DMS153 treated with DMSO at 0.1 percent for 48 hours (cell line): Measurements from ENCODE around the gene TBX4.

ENCODE experiments used
- DNase-seq: peaks from one replicate; lab custom pipeline; 2025; ENCODE audit not compliant: unreplicated experiment; lab: John Stamatoyannopoulos, UW

The TBX4 gene

GRCh38 chr17:61453566-61454380, 1.6 kb downstream of the TBX4 start:
- DNase-seq = no peak

GRCh38 chr17:61454381-61455323, 2.4 kb downstream of the TBX4 start:
- DNase-seq = no peak

- DNase-seq = no peak
These were observed 3.3 kb downstream of the TBX4 start for GRCh38 chr17:61455324-61456060.

GRCh38 chr17:61456061-61456681, 3.9 kb downstream of the TBX4 start:
- no peak for DNase-seq

- peak; percentile 3 for DNase-seq
These were observed 4.5 kb downstream of the TBX4 start for GRCh38 chr17:61456688-61457225.

GRCh38 chr17:61457226-61457983, 5.2 kb downstream of the TBX4 start:
- no peak for DNase-seq

- DNase-seq = no peak
These were observed 5.8 kb downstream of the TBX4 start for GRCh38 chr17:61458000-61458399.

- DNase-seq = no peak
These were observed 6.4 kb downstream of the TBX4 start for GRCh38 chr17:61458421-61459141.

- DNase-seq = no peak
These were observed 7.1 kb downstream of the TBX4 start for GRCh38 chr17:61459142-61459809.

GRCh38 chr17:61459939-61460718, 7.9 kb downstream of the TBX4 start:
- DNase-seq = no peak

- DNase-seq = no peak
These were observed 8.8 kb downstream of the TBX4 start for GRCh38 chr17:61460796-61461585.

GRCh38 chr17:61461586-61461966, 9.4 kb downstream of the TBX4 start:
- no peak for DNase-seq

- no peak for DNase-seq
These were observed 9.9 kb downstream of the TBX4 start for GRCh38 chr17:61461967-61462718.

- peak; percentile 14 for DNase-seq
These were observed 10.6 kb downstream of the TBX4 start for GRCh38 chr17:61462719-61463315.

GRCh38 chr17:61463316-61464129, 11.3 kb downstream of the TBX4 start:
- no peak for DNase-seq
